Cardiac septum (tissue), 1 donor: ENCODE data around the gene IDI2. TPM values are rescaled to one million over a fixed set of nuclear protein-coding genes. Genes with fewer than 3 reads are reported as not detected.

Source experiments
- total RNA-seq: library from RNA; stranded (reverse); fragmentation: NEBNext Ultra II Directional; extraction: Animal tissue kit (Norgen Biotek cat#: 25700); gene quantifications from one replicate; pipeline ENCODE4 v1.2.1, GENCODE V29; 2021
- donor health status: DM: no; HTN: no; CAD: no.

IDI2 gene
- total RNA-seq, 1 donor from 2014 or later = 0.51 TPM

Other genes with a start within 250 kb of the IDI2 start
- gene LARP4B, start 94.2 kb downstream of the IDI2 start, total RNA-seq = 69.8 TPM
- gene GTPBP4, start 37.4 kb downstream of the IDI2 start, total RNA-seq = 33.1 TPM
- gene IDI1, start 23.3 kb upstream of the IDI2 start, total RNA-seq = 28.9 TPM
- gene WDR37, start 30.5 kb upstream of the IDI2 start, total RNA-seq = 28.1 TPM